OCI-LY7 (cell line): ENCODE results near the gene ARMC9. TPM values are rescaled to one million over a fixed set of nuclear protein-coding genes. Genes with fewer than 3 reads are reported as not detected.
"Not testable (repeated sequence)": the region's sequence is repeated elsewhere in the genome, so short reads cannot be mapped to it uniquely, and the experiment has no call there.

Experiments
- BruUV-seq: library from RNA; stranded (reverse); fragments of 400-500 nt; replicated peaks from 2 replicates; lab custom pipeline; 2021; lab: Mats Ljungman, UMichigan
- CTCF ChIA-PET: fragments of 300-600 bp; sonication (Branson Sonifier 250); formaldehyde crosslinking; loops from one replicate; lab custom pipeline; 2022; ENCODE audit warnings: antibody characterized with exemption; ENCODE audit not compliant: unreplicated experiment; lab: Charles Lee
- POLR2A ChIA-PET: fragments of 300-600 bp; sonication (Branson Sonifier 250); formaldehyde crosslinking; loops from one replicate; lab custom pipeline; 2022; ENCODE audit warnings: antibody characterized with exemption; lab: Charles Lee
- DNase-seq: peaks from one replicate; pipeline ENCODE4 v3.0.0-alpha.2; 2015; ENCODE audit warnings: low spot score
- H2AFZ ChIP-seq: fragments of 200-600 bp; sonication (generic), shearing (Covaris generic); 2 replicates; pipeline ENCODE4 v1.6.1; 2014; ENCODE audit warnings: mild to moderate bottlenecking, antibody characterized with exemption, low read length, moderate library complexity
- H3K27ac ChIP-seq: fragments of 200-600 bp; sonication (generic); 2 replicates; pipeline ENCODE4 v1.5.1; 2014; ENCODE audit warnings: mixed run types, low read depth, mild to moderate bottlenecking, moderate library complexity, low read length, inconsistent platforms; ENCODE audit not compliant: poor library complexity, severe bottlenecking
- H3K36me3 ChIP-seq: fragments of 200-600 bp; sonication (generic); 2 replicates; pipeline ENCODE4 v1.6.1; 2014; ENCODE audit warnings: mild to moderate bottlenecking, antibody characterized with exemption, low read length, moderate library complexity, mixed read lengths; ENCODE audit not compliant: insufficient read depth
- H3K4me1 ChIP-seq: fragments of 200-600 bp; sonication (generic); 2 replicates; pipeline ENCODE4 v1.5.1; 2014; ENCODE audit warnings: mild to moderate bottlenecking, low read length; ENCODE audit not compliant: insufficient read depth, poor library complexity, severe bottlenecking
- H3K4me2 ChIP-seq: fragments of 200-600 bp; sonication (generic); 2 replicates; pipeline ENCODE4 v1.6.1; 2014; ENCODE audit warnings: mild to moderate bottlenecking, low read length
- H3K4me3 ChIP-seq: fragments of 200-600 bp; sonication (generic); 2 replicates; pipeline ENCODE4 v1.5.1; 2014; ENCODE audit warnings: mild to moderate bottlenecking, low read depth, low read length; ENCODE audit not compliant: poor library complexity, severe bottlenecking
- H3K79me2 ChIP-seq: fragments of 200-600 bp; sonication (generic); 2 replicates; pipeline ENCODE4 v1.6.1; 2016; ENCODE audit warnings: low read depth, mild to moderate bottlenecking, low read length, moderate library complexity, mixed read lengths; ENCODE audit not compliant: insufficient read depth
- H3K9me2 ChIP-seq: fragments of 200-600 bp; sonication (generic); 2 replicates; pipeline ENCODE4 v1.6.1; 2016; ENCODE audit warnings: mild to moderate bottlenecking, low read length, mixed read lengths; ENCODE audit not compliant: insufficient read depth
- H3K9me3 ChIP-seq: fragments of 200-600 bp; sonication (generic); 2 replicates; pipeline ENCODE4 v1.6.1; 2014; ENCODE audit warnings: mild to moderate bottlenecking, mixed run types, low read length, mixed read lengths
- H4K20me1 ChIP-seq: fragments of 200-600 bp; sonication (generic); 2 replicates; pipeline ENCODE4 v1.6.1; 2014; ENCODE audit warnings: mild to moderate bottlenecking, antibody characterized with exemption, low read length, moderate library complexity, mixed read lengths; ENCODE audit not compliant: insufficient read depth
- EZH2phosphoT487 ChIP-seq: fragments of 200-600 bp; sonication (generic); IDR thresholded peaks from 2 replicates; pipeline ENCODE4 v1.6.1; 2018; ENCODE audit warnings: low read depth, borderline replicate concordance, mild to moderate bottlenecking, mixed run types, antibody characterized with exemption, low read length, moderate library complexity, mixed read lengths
- intact Hi-C: fragments of 100-400 bp; cut with micrococcal nuclease; formaldehyde crosslinking; loops from one replicate; pipeline ENCODE4 v1.10.0; 2022; ENCODE audit not compliant: unreplicated experiment
- total RNA-seq, 2 experiments: library from RNA; depleted of rRNA in 1 of 2; stranded (reverse); fragments of >200 nt in 1 of 2; shearing (Covaris generic) in 1 of 2; gene quantifications; 2 replicates each; pipeline ENCODE4 v1.2.3, GENCODE V29; 2014 to 2022
- TF ChIP-seq, protein P1 (sequence below): fragments of 200-600 bp; sonication (generic); conservative IDR thresholded peaks from 2 replicates; pipeline ENCODE4 v1.5.1; 2014; ENCODE audit warnings: mild to moderate bottlenecking, antibody characterized with exemption, low read length, moderate library complexity, mixed read lengths

Gene ARMC9
- total RNA-seq, 2 experiments from 2014 or later, result 6.6 to 12.2 TPM

DNA sequence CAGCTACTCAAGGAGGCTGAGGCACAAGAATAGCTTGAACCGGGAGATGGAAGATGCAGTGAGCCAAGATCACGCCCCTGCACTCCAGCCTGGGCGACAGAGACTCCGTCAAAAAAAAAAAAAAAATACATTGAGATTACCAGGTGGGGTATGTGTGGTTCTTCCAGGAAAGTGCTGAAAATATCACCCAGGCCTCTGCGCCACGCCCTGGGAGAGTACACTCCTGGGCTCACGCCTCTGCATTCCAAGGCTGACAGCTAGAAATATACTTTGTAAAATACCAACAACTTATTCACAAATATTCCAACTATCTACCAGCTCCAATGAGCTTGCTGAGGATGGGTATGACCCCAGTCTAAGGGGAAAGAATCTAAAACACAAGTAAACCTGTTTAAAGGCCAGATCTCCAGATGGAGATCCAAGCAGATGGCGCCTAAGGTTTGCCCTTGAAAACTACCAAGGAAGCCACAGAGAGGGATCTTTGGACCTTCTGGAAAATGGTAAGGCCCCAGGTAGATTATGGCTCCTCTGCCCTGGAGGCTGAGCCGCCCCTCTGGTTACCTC, 175.4 kb downstream of the ARMC9 start:
- CTCF ChIA-PET, result interaction anchor here (1.2 kb wide), 1 partner anchor 12 kb away, joined by 3 read pairs; no protein-coding TSS in a partner anchor
- POLR2A ChIA-PET, result interaction anchor here (0.7 kb wide), 2 partner anchors 24 to 89 kb away, joined by 3 to 4 read pairs; no protein-coding TSS in a partner anchor
- no peak for TF ChIP-seq EZH2phosphoT487
- TF ChIP-seq, protein P1, sequence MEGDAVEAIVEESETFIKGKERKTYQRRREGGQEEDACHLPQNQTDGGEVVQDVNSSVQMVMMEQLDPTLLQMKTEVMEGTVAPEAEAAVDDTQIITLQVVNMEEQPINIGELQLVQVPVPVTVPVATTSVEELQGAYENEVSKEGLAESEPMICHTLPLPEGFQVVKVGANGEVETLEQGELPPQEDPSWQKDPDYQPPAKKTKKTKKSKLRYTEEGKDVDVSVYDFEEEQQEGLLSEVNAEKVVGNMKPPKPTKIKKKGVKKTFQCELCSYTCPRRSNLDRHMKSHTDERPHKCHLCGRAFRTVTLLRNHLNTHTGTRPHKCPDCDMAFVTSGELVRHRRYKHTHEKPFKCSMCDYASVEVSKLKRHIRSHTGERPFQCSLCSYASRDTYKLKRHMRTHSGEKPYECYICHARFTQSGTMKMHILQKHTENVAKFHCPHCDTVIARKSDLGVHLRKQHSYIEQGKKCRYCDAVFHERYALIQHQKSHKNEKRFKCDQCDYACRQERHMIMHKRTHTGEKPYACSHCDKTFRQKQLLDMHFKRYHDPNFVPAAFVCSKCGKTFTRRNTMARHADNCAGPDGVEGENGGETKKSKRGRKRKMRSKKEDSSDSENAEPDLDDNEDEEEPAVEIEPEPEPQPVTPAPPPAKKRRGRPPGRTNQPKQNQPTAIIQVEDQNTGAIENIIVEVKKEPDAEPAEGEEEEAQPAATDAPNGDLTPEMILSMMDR, result no peak
- BruUV-seq, result no TSS peak
- no peaks in the 10 kb centered on the region for H3K4me1 ChIP-seq
- intact Hi-C loops, result no loop called here
- no peaks in the 10 kb centered on the region for H3K9me2 ChIP-seq
- no peak overlapping the region for H3K4me3 ChIP-seq
- H3K27ac ChIP-seq, result no peak overlapping the region
- no peaks in the 10 kb centered on the region for H3K79me2 ChIP-seq
- H3K4me2 ChIP-seq, result no peak overlapping the region
- H2AFZ ChIP-seq, result no peak overlapping the region
- no peaks in the 10 kb centered on the region for H3K36me3 ChIP-seq
- H3K9me3 ChIP-seq, result no peaks in the 10 kb centered on the region
- no peaks in the 10 kb centered on the region for H4K20me1 ChIP-seq
- no peak for DNase-seq

DNA sequence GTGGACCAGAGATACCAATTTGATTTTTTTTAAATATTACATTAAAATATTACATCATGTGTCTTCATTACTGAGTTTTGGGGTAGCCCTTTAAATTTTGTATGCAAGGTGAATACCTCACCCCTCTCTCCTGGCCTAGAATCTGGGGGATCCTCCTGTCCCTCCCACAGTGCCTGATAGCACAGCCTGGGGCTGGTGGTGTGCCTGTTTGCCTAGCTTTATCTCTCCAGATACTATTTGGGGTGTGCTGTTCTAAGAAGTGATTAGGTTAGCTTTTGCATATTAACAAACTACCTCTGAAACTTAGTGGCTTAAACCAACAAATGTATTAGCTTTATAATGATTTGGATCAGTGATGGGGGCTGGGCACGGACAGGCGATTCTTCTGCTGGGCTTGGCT, 176.3 kb downstream of the ARMC9 start:
- no peaks in the 10 kb centered on the region for H3K9me2 ChIP-seq
- H3K36me3 ChIP-seq, result no peaks in the 10 kb centered on the region
- no peaks in the 10 kb centered on the region for H3K4me1 ChIP-seq
- TF ChIP-seq, protein P1, result no peak
- TF ChIP-seq EZH2phosphoT487, result no peak
- no peak overlapping the region for H3K4me3 ChIP-seq
- no peaks in the 10 kb centered on the region for H3K9me3 ChIP-seq
- H4K20me1 ChIP-seq, result no peaks in the 10 kb centered on the region
- POLR2A ChIA-PET, result no interaction called here
- H3K79me2 ChIP-seq, result no peaks in the 10 kb centered on the region
- intact Hi-C loops, result no loop called here
- H3K4me2 ChIP-seq, result no peak overlapping the region
- BruUV-seq, result no TSS peak
- H3K27ac ChIP-seq, result no peak overlapping the region
- CTCF ChIA-PET, result no interaction called here
- no peak for DNase-seq
- no peak overlapping the region for H2AFZ ChIP-seq

DNA sequence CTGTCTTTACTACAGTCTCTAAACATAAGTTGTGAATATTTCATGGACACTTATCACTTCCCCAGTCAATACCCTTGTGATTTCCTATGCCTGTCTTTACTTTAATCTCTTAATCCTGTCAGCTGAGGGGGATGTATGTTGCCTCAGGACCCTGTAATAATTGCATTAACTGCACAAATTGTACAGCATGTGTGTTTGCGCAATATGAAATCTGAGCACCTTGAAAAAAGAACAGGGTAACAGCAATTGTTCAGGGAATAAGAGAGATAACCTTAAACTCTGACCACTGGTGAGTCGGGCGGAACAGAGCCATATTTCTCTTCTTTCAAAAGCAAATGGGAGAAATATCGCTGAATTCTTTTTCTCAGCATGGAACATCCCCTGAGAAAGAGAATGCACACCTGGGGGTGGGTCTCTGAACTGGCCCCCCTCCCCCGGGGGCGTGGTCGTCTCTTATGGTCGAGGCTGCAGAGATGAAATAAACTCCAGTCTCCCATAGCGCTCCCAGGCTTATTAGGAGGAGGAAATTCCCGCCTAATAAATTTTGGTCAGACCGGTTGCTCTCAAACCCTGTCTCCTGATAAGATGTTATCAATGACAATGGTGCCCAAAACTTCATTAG, 177.7 kb downstream of the ARMC9 start:
- BruUV-seq, CTCF ChIA-PET, POLR2A ChIA-PET: not testable (repeated sequence)

More for the DNA sequence above, 177.7 kb downstream of the ARMC9 start:
- H2AFZ ChIP-seq, DNase-seq, H3K27ac ChIP-seq, H3K9me2 ChIP-seq, H3K36me3 ChIP-seq, H3K4me1 ChIP-seq, H3K4me3 ChIP-seq, H4K20me1 ChIP-seq, H3K79me2 ChIP-seq, H3K9me3 ChIP-seq, H3K4me2 ChIP-seq, intact Hi-C loops: not testable (repeated sequence)
